Right renal cortex interstitium (tissue), 3 donors: ENCODE data around the gene MYH10. TPM values are rescaled to one million over a fixed set of nuclear protein-coding genes. Genes with fewer than 3 reads are reported as not detected.
"Not testable (repeated sequence)": the region's sequence is repeated elsewhere in the genome, so short reads cannot be mapped to it uniquely, and the experiment has no call there.

Experiments
- DNase-seq, 3 donors: peaks; one replicate each; pipeline ENCODE4 v3.0.0-alpha.2; 2013; ENCODE audit warnings: low read depth in 3 of 3, low spot score in 2 of 3
- polyA plus RNA-seq, 3 donors: library from polyadenylated mRNA; unstranded; fragments of 120-200 nt; gene quantifications; one replicate each; pipeline ENCODE4 v1.2.1, GENCODE V29; 2013; ENCODE audit not compliant: insufficient read length in 3 of 3

Gene MYH10
- polyA plus RNA-seq, 3 donors: 237 to 285 (median 254) TPM

- DNase-seq: no peak
Measured at GRCh38 chr17:8558144-8558543, 72.4 kb downstream of the MYH10 start.

DNA sequence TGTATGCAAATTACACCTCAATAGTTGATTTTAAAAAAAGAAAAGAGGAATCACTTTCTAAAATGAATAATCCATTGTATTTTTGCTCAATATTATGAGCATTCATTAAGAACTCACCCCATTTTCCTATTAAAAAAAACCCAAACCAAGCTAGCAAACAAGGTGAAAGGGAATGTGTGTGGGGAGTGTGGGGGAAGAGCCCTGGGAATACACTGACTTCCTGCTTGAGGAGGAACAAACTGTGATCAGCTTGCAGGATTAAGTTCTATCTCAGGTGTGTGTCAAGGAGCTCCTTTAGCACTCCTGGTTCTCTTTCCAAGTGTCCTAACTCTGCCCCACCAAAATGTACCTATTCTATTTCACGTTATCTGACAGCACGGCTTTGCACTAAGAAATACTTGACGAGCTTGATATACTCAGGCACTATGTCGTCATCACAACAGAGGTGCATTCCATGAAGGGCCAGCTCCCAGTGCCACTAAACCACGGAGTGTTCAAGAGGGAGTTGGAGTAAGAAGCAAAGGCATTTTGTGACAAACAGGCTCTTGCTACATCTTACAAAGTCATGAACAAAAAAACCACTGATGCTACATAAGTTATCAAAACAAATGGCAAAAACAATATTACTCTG lies 73.2 kb downstream of the MYH10 start:
- DNase-seq: no peak

DNA sequence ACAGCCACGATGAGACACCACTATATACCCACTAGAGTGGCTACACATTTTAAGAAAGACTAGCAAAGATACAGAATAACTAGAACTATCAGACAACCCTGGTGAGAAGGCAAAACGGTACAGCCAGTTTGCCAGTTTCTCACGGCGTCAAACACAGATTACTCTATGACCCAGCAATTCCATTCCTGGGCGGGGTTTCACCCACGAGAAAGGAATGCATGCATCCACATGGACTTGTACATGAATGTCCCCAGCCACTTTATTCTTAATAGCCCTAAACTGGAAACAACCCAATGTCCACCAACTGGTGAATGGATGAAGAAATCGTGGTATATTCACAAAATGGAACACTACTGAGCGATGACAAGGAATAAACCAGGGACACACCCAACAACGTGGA lies 74.5 kb downstream of the MYH10 start:
- DNase-seq: no peak

- DNase-seq: no peak
Measured at GRCh38 chr17:8555062-8555461, 75.5 kb downstream of the MYH10 start.

DNA sequence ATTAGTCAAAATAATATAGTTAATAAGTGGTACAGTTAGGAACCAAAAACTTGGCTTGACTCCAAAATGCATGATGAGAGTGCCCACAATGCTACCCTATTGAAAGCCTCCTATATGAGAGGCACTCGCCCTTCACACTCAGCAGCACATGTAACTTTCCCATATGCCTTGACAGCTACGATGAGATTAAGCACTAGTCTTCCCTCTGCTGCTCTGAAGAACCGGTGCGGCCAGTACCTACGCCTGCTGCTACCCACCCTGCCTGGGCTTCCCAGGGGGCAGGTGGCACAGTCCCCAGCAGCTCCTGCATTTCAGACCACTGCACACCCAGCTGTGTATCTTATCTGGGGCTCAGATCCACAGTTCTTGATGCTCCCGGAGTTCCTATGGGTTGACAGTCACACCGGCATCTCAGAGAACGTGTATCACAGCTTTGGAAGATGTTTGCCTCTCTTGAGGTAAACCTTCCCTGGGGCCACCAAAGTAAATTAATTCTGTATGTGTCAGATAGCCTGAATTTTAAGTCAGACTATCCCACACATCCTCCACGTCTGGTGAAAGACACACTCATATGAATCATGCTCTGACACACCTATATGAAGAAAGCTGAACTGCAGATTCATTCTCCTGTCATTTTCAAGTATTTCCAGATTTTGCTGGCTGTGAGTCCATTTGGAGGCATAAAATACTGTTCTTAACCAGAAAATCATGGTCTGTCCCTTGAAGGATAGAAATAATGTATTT lies 77.8 kb downstream of the MYH10 start:
- no peak for DNase-seq

DNA sequence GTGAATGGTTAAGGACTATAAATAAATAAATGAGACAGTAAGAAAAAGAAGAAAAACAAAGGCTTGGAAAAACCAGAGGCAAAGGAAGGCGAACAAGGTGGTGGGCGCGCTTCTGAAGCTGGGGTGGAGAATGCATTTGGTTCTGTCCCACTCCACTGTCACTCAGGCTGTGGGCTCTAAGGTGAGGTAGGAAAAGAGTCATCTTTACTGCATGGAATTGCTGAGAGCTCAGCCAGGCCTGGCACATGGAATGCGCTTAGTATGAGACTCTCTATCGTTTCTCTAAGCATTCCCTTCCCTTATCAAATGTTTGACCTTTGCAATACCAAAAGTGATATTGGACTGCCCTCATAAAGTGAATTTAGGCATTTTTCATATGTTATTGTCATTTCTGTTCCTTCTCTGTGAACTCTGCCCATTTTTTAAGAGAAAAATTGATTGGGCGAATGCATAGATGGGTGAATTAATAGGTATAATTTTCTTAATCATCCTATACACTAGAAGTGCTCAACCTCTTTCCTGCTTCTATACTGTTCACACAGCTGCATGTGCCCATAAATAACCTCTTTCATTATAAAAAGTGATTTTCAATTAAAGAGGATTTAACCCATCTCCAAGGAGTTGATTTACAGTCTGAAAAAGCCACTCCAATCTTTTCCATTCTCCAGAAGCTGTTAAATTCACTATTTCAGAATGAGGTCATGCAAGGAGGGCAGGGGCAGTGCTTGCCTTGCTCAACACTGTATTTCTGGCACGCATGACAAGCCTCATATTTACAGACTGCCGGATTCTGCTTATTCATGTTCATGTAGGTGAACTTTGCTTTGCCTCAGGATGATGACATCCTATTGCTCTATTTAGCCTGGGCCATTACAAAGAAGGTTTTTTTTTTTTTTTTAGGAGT lies 87.7 kb downstream of the MYH10 start:
- DNase-seq: no peak

- DNase-seq: not testable (repeated sequence)
Measured at GRCh38 chr17:8539976-8540375, 90.5 kb downstream of the MYH10 start.

DNA sequence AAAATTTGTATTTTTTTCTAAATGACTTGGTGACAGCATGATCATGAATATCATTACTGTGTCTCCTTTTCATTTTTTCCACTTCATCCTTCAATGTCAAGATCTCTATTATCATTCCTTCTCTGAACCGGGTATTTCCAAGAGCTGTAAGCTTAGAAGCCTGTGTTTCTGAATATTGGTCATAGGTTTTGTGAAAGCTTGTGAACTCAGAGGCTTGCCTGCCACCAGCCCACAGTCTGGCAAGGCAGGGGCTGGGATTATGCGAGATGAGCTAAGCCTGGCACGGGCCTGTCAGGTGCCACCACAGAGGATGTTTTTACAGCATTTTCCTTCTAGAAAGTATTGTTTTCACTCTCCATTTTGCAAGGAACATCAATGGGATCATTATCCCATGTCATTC lies 92.8 kb downstream of the MYH10 start:
- no peak for DNase-seq

DNA sequence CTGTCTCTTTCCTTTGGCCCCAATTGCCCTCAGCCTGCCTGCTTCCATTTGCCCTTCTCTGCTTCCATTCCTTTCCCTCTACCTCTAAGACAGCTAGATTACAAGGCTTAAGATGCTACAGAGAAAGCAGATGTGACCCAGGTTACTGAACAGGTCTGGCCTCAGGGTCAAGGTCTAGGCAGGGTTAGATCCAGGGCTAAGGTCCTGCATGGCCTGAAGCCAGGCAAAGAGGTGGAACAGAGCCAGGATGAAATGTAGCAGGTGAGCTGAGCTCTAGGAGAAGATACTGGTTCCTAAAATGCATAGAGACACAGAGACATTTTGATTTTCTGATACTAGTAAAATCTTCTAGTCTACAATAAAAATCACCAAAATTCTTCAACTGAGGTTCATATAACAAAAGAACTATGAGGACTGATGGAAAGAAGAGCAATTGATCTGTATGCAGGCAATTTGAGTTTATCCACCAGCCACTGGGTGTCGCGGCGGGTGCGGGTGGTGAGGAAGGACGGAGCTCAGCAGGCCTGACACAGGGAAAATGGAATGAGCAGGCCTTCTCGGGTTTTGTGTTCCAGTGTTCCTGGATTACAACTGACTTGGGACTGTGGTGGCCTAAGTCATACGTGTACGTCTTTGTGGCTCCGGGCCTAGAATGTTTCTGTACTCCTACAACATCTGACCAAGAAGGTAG lies 95.9 kb downstream of the MYH10 start:
- no peak for DNase-seq

- no peak for DNase-seq
Measured at GRCh38 chr17:8532021-8532420, 98.5 kb downstream of the MYH10 start.

DNA sequence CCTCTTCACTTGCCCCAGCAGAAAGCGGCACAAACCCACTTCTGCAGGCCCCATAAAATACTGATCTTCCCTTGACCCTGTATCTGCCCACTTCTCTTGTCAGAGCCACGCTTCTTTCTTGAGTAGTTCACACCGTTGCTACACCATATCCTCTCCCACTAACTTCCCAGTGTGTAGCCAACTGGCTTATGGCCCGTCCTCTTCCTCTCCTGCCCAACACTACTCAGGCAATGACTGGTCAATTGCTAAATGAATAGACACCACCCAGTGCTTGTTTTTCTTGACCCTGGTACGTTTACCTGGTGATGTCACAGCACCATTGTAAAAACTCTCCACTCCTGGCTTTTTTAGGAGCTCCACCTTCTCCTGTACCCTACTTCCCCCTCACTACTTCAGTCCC lies 107.9 kb downstream of the MYH10 start:
- no peak for DNase-seq

- DNase-seq: no peak
Measured at GRCh38 chr17:8520981-8521380, 109.5 kb downstream of the MYH10 start.

DNA sequence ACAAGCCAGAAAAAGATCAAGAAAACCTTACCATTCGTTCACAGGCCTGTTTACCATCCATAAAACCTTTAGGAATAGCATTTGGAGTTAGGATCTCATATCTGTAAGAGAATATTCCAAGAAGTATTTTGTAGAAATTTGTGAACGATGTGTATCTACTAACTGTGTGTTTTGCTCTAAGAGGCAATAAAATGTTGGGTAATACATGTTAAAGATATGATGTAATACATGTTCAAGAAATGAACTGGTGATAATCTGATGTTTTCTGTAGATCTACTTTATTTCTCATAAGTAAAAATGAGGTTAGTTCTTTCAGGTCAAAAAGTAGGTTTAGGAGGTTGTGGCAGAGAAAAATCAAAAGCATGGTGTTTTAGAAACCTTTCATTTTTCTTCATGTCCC lies 111.7 kb downstream of the MYH10 start:
- no peak for DNase-seq

- no peak for DNase-seq
Measured at GRCh38 chr17:8518326-8518725, 112.2 kb downstream of the MYH10 start.

DNA sequence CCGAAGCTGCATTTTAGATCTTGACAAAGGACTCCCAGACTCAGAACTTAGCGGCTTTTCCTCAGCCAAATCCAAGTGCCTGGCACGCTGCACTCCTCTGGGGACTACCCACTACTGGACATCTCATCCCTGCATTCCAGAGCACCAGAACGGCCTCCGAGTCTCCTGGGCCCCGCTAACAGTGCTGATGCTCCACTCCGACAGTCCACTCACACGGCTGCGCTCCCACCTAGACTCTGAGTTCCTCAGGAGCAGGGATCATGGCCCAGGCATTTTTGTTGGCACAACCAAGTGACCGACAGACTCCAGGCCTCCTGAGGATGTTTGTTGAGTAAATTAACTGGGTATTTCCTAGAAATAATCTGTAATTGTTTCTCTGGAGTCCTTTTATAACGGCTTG lies 115.7 kb downstream of the MYH10 start:
- no peak for DNase-seq

DNA sequence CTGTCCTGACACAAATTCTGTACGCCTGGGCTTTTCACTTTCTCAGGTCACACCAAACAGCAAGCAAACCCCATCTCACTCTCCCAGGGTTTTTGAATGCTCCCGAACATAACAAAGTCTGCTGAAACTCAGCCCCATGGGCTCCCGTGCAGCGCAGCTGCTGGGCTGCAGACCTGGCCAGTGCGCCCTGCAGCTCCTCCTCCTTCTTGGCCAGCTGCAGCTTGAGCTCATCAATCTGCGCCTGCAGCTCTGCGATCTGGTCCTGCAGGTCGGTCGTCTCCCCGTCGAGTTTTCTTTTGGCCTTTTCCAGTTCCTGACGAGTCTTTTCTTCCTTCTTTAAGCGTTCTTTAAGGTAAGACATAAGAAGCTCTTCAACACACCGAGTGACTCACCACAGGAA lies 124.4 kb downstream of the MYH10 start:
- DNase-seq: no peak

DNA sequence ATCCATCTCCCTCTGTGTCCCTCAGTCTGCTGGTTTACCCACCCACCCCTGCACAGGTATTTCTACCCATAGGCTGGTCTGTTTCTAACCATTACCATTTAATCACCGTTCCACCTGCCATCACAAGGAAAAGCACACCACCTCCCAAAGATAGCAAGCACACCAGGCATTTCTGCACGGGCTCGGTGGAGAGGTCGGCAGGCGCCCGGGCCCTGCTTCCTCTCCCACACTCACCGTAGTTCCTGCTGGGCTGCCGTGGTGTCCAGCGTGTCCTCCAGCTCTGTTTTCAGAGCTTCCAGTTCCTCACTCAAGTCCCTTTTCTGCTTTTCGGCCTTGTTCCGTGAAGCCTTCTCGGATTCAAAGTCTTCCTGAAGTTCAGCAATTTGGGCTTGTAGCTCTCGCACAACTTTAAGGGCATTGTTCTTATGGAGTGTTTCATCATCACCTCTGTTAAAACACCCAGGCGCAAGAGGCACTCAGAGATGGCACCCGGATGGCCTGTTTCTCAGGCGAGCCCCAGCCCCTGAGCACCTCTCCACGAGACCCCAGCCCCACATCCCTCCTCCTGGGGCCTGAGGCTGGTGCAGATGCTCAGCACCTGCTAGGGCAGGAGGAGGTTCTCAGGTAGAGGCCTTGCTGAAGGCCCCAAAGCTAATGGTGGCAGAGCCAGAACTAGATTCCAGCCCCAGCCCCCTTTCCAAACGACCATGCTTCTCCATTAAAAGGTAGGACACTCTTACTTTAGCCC lies 125.9 kb downstream of the MYH10 start:
- DNase-seq: no peak

GRCh38 chr17:8503807-8504206 lies 126.7 kb downstream of the MYH10 start:
- no peak for DNase-seq

- DNase-seq: no peak
Measured at GRCh38 chr17:8503368-8503767, 127.2 kb downstream of the MYH10 start.

DNA sequence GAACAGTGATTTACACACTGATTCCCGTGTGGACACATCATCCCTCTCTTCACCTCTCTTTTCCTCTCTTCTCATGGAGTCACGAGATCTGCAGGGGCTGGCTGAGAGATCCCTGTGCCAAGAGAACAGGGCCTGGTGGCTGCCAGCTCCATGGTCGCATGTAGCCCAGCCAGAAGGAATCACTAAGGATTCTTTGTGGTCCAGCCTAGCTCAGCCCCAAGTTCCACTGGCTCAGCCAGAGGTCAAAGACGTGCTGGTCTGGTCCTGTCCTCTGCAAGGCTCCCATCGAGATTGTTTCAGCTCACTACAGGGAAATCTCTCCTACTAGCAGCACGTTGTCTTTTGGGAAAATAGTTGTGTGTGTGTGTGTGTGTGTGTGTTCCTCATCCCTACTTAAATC lies 128.4 kb downstream of the MYH10 start:
- no peak for DNase-seq
